Kidney (tissue), 14 donors: ENCODE data around the gene ZNF48. TPM values are rescaled to one million over a fixed set of nuclear protein-coding genes. Genes with fewer than 3 reads are reported as not detected.

ENCODE experiments used
- DNase-seq, 5 donors: peaks; one replicate each; pipeline ENCODE4 v3.0.0-alpha.2; 2013 to 2020
- FAIRE-seq: peaks from 2 replicates; lab custom pipeline; 2012; peaks lifted over from hg19 to GRCh38; lab: Jason Lieb, UNC
- H3K27ac ChIP-seq, 2 donors: one replicate each; pipeline ENCODE4 v1.7.0; 2013; ENCODE audit warnings: low read depth in 2 of 2, low read length in 2 of 2, inconsistent platforms in 1 of 2
- H3K27me3 ChIP-seq: one replicate; pipeline ENCODE4 v1.7.1; 2013; ENCODE audit warnings: low read length, inconsistent platforms; ENCODE audit not compliant: control insufficient read depth, insufficient read depth
- H3K36me3 ChIP-seq, 3 donors: one replicate each; pipeline versions ENCODE4 v1.7.0 to v1.7.1; 2013; ENCODE audit warnings: low read length in 3 of 3, control low read depth in 1 of 3, inconsistent platforms in 1 of 3; ENCODE audit not compliant: insufficient read depth in 3 of 3, control insufficient read depth in 2 of 3
- H3K4me1 ChIP-seq, 3 donors: one replicate each; pipeline versions ENCODE4 v1.7.0 to v1.7.1; 2013; ENCODE audit warnings: low read length in 3 of 3, inconsistent platforms in 1 of 3, low read depth in 1 of 3; ENCODE audit not compliant: control insufficient read depth in 2 of 3, insufficient read depth in 2 of 3
- H3K4me3 ChIP-seq, 3 donors: one replicate each; pipeline versions ENCODE4 v1.7.0 to v1.8.1; 2013; ENCODE audit warnings: low read length in 3 of 3, control low read depth in 1 of 3, inconsistent platforms in 1 of 3
- H3K9ac ChIP-seq, 3 donors: one replicate each; pipeline versions ENCODE4 v1.7.0 to v1.7.1; 2013; ENCODE audit warnings: low read length in 3 of 3, control low read depth in 1 of 3, inconsistent platforms in 1 of 3
- H3K9me3 ChIP-seq, 3 donors: one replicate each; pipeline versions ENCODE4 v1.7.0 to v1.7.1; 2013; ENCODE audit warnings: low read length in 3 of 3, control low read depth in 1 of 3, inconsistent platforms in 1 of 3; ENCODE audit not compliant: control insufficient read depth in 2 of 3, insufficient read depth in 1 of 3
- intact Hi-C: fragments of 100-400 bp; cut with DNase I; formaldehyde crosslinking; loops from one replicate; pipeline ENCODE4 v1.11.1; 2022
- polyA plus RNA-seq: library from polyadenylated mRNA; stranded (reverse); fragments of 350-450 nt; fragmentation: Illumina TruSeq; extraction: RNeasy Lipid Tissue Mini Kit (QIAGEN cat#74804); gene quantifications from one replicate; pipeline ENCODE4 v1.2.3, GENCODE V29; 2014; ENCODE audit warnings: low read depth, low replicate concordance; ENCODE audit not compliant: insufficient read depth
- total RNA-seq: library from RNA; stranded (reverse); fragmentation: NEBNext Ultra II Directional; extraction: Animal tissue kit (Norgen Biotek cat#: 25700); gene quantifications from one replicate; pipeline ENCODE4 v1.2.1, GENCODE V29; 2021
- TF ChIP-seq, protein P1 (sequence below): IDR thresholded peaks from 3 replicates; pipeline ENCODE4 v1.5.1; 2012; ENCODE audit warnings: mild to moderate bottlenecking, moderate library complexity, borderline replicate concordance; ENCODE audit not compliant: insufficient read depth; ENCODE audit errors: extremely low read depth
- donor health status: control.
- donor health status: control.
- donor health status: control.
- donor health status: control.
- donor health status: control.
- donor health status: DM: yes; HTN: yes; CAD: no.
- donor health status: Normal renal cell carcinoma (clear cell type).

The ZNF48 gene
- total and polyA plus RNA-seq, 2 donors from 2014 or later, result 6.9 to 9.7 TPM

- FAIRE-seq (no peak), DNase-seq (no peak)
- TF ChIP-seq, protein P1, sequence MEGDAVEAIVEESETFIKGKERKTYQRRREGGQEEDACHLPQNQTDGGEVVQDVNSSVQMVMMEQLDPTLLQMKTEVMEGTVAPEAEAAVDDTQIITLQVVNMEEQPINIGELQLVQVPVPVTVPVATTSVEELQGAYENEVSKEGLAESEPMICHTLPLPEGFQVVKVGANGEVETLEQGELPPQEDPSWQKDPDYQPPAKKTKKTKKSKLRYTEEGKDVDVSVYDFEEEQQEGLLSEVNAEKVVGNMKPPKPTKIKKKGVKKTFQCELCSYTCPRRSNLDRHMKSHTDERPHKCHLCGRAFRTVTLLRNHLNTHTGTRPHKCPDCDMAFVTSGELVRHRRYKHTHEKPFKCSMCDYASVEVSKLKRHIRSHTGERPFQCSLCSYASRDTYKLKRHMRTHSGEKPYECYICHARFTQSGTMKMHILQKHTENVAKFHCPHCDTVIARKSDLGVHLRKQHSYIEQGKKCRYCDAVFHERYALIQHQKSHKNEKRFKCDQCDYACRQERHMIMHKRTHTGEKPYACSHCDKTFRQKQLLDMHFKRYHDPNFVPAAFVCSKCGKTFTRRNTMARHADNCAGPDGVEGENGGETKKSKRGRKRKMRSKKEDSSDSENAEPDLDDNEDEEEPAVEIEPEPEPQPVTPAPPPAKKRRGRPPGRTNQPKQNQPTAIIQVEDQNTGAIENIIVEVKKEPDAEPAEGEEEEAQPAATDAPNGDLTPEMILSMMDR, result no peak
- Histone ChIP-seq H3K36me3 (no peaks in the 10 kb centered on the region), H3K4me3 (peak overlapping the region; percentile 47 to 78 (median 71)), H3K9ac (peak overlapping the region; percentile 3 to 84 (median 63)), H3K27ac (peak overlapping the region; percentile 54 to 89), H3K4me1 (peaks cover 0 to 20% (median 4%) of the 10 kb centered on the region in 3 donors), H3K27me3 (no peaks in the 10 kb centered on the region), H3K9me3 (no peaks in the 10 kb centered on the region)
- intact Hi-C loops, result no loop called here
Measured at GRCh38 chr16:30371248-30371816, 23.9 kb upstream of the ZNF48 start.

GRCh38 chr16:30372038-30372712 lies 23.0 kb upstream of the ZNF48 start:
- Histone ChIP-seq H3K9ac (no peak overlapping the region), H3K4me3 (no peak overlapping the region), H3K27ac (no peak overlapping the region), H3K9me3 (no peaks in the 10 kb centered on the region), H3K27me3 (no peaks in the 10 kb centered on the region), H3K36me3 (no peaks in the 10 kb centered on the region), H3K4me1 (peaks cover 0 to 16% (median 7%) of the 10 kb centered on the region in 3 donors)
- TF ChIP-seq, protein P1, result no peak
- DNase-seq (peak in 1 of 5 donors; percentile 21), FAIRE-seq (no peak)
- intact Hi-C loops, result no loop called here

GRCh38 chr16:30372725-30373124 lies 22.5 kb upstream of the ZNF48 start:
- no peak overlapping the region for H3K27ac ChIP-seq
- H3K27me3 ChIP-seq, result no peaks in the 10 kb centered on the region
- FAIRE-seq (no peak), DNase-seq (peak in 1 of 5 donors; percentile 45)
- no peaks in the 10 kb centered on the region for H3K36me3 ChIP-seq
- no peak overlapping the region for H3K4me3 ChIP-seq
- peaks cover 0 to 14% (median 8%) of the 10 kb centered on the region in 3 donors for H3K4me1 ChIP-seq
- H3K9me3 ChIP-seq, result no peaks in the 10 kb centered on the region
- H3K9ac ChIP-seq, result no peak overlapping the region
- intact Hi-C loops, result no loop called here
- TF ChIP-seq, protein P1, result no peak
